Measurements from ENCODE around the gene PRPS2.

- no peak for TF ChIP-seq FOXM1 (IDR thresholded peaks at IDR 0.05; ENCODE audit: borderline replicate concordance, low read depth)
- TF ChIP-seq, protein P1, sequence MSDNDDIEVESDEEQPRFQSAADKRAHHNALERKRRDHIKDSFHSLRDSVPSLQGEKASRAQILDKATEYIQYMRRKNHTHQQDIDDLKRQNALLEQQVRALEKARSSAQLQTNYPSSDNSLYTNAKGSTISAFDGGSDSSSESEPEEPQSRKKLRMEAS (IDR thresholded peaks at IDR 0.05): no peak
- TF ChIP-seq REST (IDR thresholded peaks at IDR 0.05; ENCODE audit: low read depth): no peak
- no peak for TF ChIP-seq TEAD4 (IDR thresholded peaks at IDR 0.05)
- TF ChIP-seq TCF12 (IDR thresholded peaks at IDR 0.05; ENCODE audit: low read depth): no peak
Observed at GRCh38 chrX:12792711-12793110, 1.5 kb downstream of the PRPS2 start.

All from Ishikawa (cell line).